ENCODE data around the gene TMED1.

TMED1 gene

DNA sequence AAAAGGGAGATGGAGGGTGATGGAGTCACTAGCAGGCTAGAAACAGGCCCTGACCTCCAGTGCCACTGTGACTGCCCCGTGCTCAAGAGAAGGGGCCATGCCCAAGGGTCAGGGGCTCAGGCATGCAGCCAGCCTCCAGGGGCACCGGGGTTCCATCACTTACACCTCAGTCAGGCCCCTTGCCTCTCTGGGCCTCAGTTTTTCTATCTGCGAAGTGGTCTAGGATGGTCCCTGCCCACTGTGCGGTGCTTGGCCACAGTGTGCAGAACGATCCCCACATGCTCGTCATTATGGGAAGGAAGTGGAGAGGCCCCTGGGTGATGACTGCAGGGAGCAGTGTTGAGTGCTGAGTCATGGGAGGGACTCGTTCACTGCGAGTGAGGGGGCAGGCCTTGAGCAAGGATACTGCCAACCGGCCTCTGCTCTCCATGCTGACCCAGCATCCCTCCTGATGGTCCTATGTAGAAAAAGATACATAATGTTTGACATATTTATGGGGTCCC is 23.1 kb downstream of the TMED1 start:
- DNase-seq: peak in 12 of 56 donors; percentile 3 to 31 (median 14)

DNA sequence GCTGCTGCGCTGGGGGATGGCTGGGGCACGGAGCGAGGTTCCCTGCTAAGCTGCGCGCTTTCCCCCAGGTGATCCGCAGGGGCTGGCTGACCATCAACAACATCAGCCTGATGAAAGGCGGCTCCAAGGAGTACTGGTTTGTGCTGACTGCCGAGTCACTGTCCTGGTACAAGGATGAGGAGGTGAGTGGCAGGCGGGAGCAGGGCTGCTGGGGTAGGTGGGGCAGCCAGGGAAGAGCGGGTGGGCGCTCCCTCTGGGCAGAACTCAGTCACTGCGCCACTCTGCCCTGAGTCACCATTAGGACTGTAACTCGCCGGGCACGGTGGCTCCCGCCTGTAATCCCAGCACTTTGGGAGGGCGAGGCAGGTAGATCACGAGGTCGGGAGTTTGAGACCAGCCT is 23.8 kb downstream of the TMED1 start:
- no peak for DNase-seq

DNA sequence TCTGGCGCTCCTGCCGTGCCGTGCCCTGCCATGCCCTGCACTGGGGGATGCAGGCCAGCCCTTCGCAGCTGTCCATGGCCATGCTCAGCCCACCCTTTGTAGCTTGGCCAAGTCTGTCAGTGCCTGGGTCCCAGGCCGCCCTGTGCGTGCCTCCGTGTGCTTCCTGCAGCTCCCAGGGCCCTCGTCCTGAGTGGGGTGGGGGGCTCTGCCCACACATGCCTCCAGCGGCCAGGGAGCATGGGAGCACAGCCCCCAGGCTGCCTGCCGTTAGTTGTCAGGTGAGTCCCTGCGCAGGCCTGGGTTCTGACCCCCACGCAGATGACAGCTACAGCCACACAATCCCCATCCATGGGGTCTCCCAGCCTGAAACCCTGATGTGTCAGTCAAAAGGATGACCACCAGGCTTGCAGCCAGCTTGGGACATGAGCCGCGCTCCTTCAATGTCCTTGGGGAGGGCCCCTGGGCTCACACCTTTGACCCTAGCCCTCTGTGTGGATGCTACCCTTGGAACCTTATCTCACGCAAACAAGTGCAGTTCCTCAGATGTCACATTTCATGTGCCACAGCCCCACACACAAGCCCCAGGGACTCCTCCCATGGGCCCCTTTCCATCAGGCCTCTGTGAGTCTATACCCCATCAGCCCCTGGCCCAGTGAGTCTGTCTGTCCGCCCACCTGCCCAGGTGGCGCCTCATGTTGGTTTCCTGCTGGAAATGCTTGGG is 24.5 kb downstream of the TMED1 start:
- no peak for DNase-seq

DNA sequence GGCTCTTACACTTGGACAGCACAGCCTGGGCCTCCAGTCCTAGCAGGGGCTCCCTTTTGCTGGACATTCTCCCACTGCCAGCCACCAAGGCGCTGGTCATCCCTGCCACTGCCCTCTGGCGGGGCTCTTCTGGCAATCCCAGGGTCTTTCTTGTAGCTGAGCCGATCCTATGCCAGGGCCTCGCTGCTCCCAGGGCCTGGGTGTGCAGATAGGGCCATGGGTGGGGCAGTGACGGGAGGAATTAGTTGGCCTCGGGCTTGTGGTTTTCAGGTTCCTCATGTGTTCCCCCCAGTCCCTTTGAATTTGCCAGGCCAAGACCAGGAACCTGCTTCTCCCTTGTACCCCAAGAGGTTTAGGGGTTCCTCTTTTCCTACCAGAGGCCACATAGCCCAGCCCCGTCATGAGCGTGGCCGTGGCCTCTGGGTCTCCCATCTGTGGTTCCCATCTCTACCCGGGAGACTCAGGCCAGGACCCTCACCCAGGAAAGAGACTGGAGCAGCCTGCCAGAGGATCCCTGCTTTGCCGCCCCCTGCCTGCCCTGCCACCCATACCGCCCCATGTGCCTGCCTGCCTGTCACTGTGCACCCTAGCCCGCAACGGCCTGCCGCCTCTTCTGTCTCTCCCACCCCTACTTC is 26.2 kb downstream of the TMED1 start:
- no peak for DNase-seq

DNA sequence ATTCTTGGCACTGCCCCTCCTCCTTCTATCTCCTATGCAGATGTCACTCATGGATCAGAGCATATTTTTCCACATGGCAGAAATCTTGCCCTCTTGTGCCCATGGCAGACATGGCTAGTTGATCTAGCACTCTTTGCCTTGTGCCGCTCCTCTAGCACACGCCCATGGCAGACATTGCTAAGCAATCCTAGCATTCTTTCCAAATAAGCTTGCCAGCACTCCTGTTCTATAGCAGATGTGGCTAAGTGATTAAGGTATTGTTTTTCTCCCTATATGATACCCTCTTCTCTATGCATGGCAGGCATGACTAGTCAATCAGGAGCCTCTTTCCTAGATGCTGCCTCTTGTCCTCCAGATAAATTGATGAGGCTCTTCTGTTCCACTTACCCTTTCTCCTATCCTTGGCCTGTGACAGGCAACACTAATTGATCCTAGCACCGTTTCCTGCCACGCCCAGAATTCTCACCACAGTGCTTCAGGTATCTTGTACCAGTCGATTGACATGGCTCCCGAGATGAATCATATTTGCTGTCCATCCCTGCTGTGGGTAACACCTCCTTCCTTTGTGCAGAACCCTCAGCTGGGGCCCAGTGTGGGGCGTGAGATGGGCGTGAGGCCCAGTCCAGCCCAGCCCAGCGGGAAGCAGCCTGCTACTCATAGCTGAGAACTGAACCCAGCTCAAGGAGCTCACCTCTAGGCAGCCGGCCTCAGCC is 26.9 kb downstream of the TMED1 start:
- DNase-seq: no peak

DNA sequence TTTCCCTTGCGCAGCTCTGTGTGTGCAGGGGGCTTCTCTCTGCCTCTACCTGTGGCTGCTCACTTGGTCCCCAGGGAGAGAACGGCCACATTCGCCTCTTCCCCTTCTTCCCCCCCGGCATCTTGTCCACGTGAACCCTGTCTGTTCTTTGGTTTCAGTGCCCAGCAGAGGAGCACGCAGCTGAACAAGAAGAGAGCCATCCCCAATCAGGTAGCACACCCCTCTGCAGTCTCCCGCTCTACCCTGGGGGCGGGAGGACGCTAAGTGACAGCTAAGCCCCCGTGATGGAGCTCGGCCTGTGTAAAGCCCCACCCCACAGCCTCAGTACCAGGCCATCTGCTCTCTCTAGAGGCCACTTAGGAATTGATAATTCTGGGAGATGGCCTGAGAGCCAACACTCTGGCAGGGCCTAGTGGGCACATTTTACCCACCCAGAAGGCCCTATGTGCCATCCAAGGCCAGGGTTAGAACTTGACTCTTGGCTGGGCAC is 30.2 kb downstream of the TMED1 start:
- peak in 1 of 56 donors; percentile 14 for DNase-seq

DNA sequence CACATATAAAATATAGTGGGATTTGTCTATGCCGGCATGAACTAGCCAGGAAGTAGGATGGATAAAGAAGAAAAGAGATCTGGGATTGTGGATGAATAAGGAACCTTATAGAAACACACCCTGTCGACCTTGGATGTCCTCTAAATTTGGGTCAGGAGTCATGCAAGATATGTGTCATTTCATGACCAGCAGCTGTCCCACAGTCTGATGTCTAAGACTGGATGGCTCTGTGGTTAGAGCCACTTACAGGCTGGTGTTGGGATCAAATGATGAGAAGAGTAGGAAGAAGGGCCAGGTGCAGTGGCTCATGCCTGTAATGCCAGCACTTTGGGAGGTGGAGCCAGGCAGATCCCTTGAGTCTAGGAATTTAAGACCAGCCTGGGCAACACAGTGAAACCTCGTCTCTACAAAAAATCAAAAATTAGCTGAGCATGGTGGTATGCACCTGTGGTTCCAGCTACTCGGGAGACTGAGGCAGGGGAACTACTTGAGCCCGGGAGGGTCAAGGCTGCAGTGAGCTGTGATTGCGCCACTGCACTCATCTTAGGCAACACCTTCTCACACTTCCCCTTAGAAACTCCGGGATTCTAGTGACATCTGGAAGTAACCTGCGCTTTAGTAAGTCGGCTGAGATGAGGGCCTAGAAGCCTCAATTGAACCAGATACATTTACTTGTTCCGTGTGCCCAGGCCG is 30.8 kb downstream of the TMED1 start:
- DNase-seq: no peak

DNA sequence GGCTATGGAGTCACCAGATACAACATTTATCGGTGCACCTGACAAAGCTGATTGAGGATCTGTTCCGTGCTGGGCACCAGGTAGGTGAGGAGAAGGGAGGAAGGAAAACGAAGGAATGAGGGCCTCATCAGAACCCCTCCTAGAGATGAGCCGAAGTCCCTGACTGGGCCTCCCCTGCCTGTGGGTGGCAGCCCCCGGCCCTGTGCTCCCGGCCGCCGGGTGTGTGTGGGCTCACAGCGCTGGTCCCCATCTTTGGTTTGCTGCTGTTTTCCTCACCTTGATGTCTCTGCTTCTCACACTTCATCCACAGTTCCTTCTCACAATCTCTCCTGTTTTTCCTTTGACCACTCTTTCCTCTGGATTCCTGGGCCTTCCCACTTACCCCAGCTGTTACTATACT is 32.8 kb downstream of the TMED1 start:
- DNase-seq: no peak

DNA sequence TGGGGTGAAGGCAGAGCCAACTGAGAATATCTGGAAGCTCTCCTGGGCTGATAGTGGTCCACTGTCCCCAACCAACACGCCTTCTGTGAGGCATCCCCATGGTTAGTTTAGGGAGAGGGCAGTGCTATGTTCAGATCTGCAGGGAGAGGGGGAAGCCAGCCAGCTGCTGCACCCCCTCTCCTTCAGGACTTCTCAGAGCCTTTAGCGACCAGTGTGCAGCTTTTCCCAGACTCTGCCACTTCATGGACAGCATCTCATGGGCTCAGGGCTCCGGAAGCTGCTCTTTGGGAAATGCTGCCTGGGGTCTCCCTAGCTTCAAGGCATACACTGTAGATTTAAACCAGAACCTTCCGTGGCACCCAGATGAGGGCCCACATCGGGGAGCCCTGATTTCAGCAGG is 33.5 kb downstream of the TMED1 start:
- no peak for DNase-seq

DNA sequence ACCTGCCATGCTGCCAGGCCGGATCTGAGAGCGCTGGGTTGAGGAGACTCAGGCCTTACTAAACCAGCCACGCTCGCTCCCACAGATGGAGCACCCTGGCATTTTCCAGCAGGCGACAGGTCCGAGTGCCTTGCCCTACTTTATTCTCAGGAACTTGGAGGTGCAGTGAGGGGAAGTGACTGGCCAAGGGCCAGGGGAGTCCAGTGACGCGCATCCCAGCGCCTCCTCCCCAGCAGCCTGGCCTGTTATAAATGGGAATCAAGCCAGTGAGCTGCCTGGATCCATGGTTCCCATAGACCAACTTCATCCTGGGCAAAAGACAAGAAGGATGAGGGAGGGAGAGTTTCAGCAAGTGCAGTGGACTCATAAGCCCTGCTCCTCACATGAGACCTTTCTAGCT is 35.5 kb downstream of the TMED1 start:
- peak in 9 of 56 donors; percentile 5 to 33 (median 12) for DNase-seq

DNA sequence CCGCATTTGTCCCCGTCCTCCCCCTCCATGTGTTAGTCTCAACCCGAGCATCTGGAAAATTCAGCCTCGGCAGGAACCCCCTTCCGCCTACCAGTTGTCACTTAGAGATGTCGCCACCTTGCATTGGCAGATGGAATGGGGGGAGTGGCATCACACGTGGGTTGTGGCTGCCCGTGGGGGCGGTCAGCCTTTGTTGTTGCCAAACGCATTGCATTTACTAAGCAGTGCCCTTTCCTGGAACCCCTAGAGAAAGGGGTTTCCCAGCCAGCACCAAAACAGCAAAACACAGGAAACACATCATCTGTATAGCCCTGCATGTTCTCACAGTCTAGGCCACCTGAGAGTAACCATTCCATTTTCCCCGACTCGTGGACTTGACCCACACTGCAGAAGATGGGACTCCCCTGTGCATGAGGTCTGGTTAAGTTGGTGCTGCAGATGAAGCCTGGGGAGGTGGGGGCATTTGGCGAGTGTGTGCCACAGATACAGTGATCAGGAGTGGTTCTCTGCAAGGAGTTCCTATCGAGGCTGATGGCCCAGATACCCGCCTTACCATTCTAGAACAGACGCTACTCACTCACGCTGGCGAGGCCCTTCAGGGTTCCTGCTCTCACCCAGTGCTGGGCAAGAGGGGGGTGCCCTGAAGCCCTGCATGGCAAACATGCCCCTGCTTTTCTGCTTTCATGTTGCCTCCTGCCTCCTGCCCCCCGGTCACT is 38.3 kb downstream of the TMED1 start:
- DNase-seq: peak in 36 of 56 donors; percentile 5 to 70 (median 26)

DNA sequence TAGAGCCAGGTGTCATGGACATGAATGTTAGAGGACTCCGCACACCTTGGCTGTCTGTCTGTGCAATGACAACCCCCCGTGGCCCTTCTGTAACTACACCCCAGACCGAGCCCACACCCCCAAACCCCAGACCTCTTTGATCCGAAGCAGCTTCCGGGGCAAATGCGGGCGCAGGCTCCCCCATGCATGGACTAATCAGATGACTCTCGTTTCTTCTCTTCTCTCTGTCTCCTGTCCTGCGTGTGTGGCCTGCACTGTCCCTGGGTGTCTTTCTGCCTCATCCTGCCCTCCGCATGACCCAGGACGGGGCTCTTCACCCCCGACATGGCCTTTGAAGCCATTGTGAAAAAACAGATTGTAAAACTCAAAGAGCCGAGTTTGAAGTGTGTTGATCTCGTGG is 38.9 kb downstream of the TMED1 start:
- DNase-seq: no peak

DNA sequence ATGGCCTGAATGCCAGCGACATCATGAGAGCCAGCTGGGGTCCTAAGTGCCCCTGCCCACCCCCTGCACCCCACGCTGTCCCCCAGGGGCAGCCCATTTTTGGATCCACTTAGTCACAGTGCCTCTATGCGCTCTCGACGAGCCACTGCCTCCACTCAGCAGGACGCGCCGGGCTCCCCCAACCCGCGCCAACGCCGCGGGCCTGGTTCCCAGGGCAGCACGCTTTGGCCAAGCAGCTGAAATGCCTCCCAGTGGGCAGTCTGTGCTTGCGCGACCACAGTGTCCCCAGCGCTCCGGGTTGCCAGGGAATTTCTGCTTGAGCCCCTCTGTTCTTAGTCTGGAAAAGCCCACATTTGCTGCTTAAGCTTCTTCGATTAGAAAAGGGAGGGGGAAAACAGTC is 39.4 kb downstream of the TMED1 start:
- peak in 17 of 56 donors; percentile 4 to 50 (median 16) for DNase-seq

DNA sequence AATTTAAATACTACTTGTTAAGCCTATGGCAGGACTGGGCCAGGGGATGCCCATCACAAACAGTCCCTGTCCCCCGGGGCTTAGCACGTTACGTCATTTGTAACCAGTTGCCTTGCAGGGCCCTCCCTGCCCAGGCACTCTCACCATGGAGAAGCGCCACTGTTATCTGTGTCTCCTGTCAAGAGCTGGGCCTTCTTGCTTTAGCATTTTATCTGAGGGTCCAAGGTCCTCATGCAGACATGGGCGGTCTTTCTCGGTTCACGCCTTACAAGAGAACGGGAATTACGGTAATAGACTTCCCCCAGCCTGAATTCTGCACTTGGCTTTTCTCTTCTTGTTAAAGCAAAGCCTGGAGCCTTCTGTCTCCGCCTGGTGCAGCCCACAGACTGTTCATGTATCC is 46.1 kb downstream of the TMED1 start:
- DNase-seq: no peak

DNA sequence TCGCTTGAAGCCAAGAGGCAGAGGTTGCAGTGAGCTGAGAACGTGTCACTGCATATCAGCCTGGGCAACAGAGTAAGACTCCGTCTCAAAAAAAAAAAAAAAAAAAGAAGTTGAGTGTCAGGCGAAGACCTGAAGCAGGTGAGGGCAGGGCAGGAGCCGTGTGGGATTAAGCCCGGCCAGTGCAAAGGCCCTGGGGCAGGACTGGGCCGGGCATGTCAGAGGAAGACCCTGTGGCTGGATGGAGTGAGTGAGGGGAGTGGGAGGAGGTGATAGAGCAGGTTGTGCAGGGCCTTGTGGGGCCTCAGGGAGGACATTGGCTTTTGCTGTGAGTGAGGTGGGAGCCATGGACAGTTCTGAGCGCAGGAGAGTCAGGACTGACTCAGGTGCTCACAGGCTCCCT is 47.9 kb downstream of the TMED1 start:
- no peak for DNase-seq

DNA sequence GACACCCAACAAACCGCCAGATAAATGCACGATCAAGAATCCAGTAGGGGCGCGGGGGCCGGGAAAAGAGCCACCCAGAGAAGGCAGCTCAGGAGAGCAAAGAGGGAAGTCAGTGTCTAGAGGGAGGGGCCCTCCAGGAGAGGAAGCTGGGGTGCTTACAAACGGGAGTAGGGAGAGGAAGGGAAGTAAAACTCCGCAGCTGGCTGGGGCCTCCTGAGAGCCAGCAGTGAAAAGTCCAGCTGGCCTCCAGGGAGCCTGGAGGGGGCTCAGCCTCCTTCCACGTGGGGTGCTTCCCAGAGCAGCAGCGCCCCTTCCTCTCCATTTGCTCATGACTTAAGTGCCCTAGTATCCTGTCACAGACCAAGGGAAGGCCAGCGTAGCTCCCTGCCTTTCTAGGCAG is 51.8 kb downstream of the TMED1 start:
- DNase-seq: peak in 6 of 56 donors; percentile 12 to 34 (median 24)

DNA sequence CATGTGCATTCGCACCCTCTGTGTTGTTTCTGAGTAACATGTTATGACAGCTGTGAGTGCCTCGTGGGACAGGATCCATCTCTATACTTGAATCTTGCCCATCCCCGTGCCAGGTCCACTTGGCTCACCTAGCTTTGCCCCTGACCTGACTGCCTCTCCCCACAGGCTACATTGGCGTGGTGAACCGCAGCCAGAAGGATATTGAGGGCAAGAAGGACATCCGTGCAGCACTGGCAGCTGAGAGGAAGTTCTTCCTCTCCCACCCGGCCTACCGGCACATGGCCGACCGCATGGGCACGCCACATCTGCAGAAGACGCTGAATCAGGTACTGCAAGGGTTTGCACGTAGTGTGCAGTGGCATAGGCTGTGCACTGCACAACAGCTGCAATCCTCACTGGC is 53.2 kb downstream of the TMED1 start:
- DNase-seq: no peak

Measured in nucleus accumbens (tissue), 56 donors.